GM21360 (cell line): Measurements from ENCODE around the gene FUT6.
"Not testable (repeated sequence)": the region's sequence is repeated elsewhere in the genome, so short reads cannot be mapped to it uniquely, and the experiment has no call there.

Experiments
- ATAC-seq: cut with Tn5 transposase; IDR thresholded peaks from one replicate; pipeline ENCODE4 v1.9.1; 2021; ENCODE audit warnings: mild to moderate bottlenecking, moderate library complexity; ENCODE audit not compliant: unreplicated experiment

Gene FUT6, protein sequence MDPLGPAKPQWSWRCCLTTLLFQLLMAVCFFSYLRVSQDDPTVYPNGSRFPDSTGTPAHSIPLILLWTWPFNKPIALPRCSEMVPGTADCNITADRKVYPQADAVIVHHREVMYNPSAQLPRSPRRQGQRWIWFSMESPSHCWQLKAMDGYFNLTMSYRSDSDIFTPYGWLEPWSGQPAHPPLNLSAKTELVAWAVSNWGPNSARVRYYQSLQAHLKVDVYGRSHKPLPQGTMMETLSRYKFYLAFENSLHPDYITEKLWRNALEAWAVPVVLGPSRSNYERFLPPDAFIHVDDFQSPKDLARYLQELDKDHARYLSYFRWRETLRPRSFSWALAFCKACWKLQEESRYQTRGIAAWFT

DNA sequence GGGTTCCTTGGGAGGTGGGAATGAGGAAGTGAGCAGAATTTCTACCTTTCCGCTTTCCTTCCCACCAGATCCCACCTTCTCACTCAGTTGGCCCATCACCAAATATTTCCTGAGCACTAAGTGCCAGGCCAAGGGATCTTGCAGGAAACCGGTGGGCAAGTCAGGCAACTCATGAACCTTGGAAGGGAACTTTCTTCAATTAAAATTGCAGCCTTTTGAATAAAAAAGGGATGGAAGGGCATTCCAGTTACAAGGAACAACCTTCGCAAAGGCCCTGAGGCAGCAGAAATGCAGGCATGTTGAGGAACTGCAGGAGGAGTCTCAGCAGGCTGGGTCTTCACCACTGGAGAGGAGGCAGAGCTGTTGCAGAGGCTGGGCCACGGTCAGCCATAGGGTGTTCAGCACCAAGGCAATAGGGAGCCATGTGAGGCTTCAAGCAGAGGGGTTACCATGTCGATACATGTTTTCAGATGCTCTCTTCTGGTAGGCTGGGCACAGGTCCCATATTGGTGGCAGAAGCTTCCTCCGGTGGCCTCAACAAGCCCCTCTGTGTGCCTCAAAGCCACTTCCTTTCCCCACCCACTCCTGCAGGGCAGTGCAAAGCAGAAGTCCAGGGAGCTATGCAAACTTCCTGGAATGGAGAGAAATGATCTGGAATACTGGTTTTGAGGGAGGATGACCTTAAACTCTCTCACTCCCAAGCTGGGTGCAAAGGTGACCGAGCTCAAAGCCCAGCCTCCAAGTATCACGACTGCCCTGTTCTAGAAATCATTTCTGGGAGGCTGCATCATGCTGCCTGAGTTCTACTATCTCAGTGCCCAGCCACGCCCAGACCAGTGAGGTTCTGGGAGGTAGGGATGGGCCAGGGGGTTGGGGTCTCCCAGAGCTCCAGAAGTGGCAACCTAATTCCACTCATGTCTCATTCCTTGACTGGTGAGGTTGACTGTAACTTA, at the start of gene FUT6:
TSS of gene FUT6 (minus strand) at position 638 of the 953 bp plus-strand sequence. CDS start 7,135 bp downstream, outside the sequence.
- ATAC-seq, result no peak

DNA sequence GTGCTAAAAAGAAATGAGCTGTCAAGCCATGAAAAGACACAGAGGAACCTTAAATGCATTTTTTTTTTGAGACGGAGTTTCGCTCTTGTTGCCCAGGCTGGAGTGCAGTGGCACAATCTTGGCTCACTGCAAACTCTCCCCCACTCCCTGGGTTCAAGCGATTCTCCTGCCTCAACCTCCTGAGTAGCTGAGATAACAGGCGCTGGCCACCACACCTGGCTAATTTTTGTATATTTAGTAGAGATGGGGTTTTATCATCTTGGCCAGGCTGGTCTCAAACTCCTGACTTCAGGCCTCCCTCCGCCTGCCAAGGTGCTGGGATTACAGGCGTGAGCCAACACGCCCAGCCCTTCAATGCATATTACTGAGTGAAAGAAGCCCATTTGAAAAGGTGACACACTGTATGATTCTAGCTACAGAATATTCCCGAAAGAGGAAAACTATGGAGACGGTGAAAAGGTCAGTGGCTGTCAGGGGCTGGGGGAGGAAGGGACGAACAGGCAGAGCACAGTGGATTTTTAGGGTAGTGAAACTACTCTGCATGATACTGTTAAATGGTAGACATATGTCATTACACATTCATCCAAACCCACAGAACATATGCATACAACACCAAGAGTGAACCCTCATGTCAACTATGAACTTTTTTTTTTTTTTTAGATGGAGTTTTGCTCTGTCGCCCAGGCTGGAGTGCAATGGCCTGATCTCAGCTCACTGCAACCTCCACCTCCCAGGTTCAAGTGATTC, 44.7 kb upstream of the FUT6 start:
- not testable (repeated sequence) for ATAC-seq

DNA sequence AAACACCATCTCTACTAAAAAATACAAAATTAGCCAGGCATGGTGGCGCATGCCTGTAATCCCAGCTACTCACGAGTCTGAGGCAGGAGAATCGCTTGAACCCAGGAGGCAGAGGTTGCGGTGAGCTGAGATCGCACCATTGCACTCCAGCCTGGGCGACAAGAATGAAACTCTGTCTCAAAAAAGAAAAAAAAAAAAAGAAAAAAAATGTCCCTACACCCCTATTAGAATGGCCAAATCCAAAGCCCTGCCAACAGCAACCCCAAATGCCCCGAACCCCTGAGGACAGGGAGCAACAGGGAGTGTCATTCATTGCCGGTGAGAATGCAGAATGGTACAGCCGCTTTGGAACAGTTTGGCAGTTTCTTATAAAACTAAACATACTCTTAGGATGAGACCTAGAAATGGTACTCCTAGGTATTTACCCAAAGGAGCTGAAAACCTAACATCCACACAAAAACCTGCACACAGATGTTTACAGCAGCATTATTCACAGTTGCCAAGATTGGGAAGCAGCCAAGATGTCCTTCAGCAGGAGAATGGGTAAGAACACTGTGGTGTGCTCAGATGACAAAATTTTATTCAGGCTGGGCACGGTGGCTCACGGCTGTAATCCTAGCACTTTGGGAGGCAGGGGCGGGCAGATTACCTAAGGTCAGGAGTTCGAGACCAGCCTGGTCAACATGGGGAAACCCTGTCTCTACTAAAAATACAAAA, 43.8 kb upstream of the FUT6 start:
- not testable (repeated sequence) for ATAC-seq

DNA sequence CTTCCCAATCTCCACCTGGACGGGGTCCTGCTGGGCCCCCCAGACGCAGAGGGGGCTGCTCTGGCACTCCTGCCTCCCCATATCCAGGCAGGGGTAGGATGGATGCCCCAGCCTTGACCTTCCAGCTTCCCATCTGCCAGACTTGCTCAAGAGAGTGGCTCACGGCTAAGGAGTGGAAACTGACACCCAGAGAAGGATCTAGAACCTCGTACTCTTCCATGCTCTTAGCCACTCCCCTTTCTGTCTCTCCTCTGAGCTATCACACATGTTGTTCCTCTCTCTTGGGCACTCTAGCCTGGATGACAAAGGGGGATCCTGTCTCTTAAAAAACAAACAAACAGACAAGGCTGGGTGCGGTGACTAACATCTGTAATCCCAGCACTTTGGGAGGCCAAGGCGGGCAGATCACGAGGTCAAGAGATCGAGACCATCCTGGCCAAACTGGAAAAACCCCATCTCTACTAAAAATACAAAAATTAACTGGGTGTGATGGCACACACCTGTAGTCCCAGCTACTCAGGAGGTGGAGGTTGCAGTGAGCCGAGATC, 43.0 kb upstream of the FUT6 start:
- no peak for ATAC-seq

DNA sequence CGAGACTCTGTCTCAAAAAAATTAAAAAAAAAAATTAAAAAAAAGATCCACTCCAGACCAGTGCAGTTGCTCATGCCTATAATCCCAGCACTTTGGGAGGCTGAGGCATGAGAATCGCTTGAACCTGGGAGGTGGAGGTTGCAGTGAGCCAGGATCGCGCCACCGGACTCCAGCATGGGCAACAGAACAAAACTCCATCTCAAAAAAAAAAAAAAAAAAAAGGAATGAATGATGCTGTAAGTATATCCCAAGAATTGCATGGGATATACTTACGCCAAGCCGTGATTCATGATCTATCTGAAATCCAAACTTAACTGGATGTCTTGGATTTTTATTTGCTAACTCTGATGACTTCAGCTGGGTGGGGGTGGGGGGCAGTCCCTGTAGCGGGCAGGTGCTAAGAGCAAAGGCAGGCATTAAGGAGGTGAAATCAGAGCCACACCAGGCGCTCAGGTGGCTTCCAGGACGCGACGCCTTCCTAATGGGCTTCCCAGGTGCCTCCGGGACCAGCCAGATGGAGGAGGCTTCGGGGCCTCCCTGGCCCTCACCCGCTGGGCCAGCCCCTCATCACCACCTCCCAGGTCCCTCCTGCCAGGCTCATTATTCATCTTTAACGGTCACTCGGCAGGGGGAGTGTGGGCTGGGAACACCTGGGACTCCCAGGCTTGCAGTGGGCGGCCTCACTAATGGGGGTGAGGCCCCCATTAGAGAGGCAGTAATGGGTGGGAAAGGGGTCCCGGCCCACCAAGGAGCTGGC, 42.2 kb upstream of the FUT6 start:
- no peak for ATAC-seq

DNA sequence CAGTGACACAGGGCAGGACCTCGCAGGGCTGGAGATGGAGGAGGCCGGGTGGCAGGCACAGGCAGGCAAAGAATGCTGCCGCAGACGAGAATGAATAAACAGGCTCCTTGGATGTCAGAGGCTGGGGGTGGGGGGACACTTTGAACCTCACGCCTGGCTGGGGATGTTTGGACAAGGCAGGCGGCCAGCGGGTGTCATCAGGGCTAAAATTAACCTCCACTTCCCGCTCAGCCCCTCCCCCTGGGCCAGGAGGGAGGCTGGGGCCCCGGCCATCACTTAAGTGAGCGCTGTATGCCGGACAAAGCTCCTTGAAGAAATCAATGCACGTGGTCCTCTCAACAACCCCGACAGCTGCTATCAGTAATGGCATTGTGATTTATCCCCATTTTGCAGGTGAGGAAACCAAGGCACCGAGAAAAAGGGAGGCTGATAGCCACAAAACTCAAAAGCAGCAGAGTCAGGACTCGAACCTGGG, 41.1 kb upstream of the FUT6 start:
- ATAC-seq, result no peak

DNA sequence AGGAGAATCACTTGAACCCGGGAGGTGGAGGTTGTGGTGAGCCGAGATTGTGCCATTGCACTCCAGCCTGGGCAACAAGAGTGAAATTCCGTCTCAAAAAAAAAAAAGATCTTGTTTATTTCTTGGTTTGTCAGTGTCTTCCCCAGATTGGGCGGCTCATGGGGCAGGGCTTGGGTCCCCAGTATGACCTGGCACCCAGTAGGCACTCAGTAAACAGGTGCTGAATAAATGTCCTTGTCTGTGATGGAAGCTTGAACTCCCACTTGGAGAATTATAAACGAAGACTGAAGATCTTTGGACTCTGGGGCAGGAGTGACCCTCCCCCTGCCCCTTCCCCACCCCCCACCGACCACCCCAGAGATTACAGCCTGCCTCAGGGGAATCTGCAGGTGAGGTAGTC, 40.7 kb upstream of the FUT6 start:
- no peak for ATAC-seq

DNA sequence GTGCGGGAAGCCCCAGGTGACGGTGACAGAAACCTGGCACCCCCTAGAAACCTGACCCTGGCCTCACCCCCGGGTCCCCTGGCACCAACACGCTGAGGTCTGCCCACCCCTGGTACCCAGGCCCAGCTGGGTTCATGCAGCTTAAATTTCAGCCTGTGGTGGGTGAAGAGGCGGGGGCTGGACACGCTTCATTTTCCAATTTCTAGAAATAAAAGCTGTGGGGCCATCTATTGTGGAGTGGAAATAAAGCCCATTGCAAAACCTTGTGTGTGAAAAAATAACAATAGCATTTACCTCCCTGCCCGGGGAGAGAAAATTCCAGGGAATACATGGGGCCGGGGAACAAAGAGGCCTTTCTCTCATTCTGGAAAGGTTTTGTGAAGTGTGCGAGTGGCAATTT, 38.4 kb upstream of the FUT6 start:
- no peak for ATAC-seq

DNA sequence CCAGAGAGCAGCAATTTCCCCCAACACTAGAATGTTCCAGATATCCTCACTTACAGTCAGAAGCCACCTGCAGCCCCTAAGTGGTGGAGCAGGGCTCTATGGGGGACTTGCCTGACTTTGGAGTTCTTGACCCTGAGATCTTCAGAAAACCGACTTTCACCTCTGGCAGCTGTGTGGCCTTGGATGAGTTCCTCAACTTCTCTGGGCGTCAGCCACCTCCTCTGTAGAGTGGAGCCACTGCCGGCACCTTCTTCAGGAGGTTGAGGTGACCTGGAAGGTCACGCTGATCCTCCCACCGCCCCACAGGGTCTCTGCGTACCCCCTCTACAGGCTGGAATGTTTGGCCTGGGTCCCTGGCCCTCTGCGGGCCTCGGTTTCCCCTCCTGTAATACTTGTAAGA, 37.9 kb upstream of the FUT6 start:
- no peak for ATAC-seq

DNA sequence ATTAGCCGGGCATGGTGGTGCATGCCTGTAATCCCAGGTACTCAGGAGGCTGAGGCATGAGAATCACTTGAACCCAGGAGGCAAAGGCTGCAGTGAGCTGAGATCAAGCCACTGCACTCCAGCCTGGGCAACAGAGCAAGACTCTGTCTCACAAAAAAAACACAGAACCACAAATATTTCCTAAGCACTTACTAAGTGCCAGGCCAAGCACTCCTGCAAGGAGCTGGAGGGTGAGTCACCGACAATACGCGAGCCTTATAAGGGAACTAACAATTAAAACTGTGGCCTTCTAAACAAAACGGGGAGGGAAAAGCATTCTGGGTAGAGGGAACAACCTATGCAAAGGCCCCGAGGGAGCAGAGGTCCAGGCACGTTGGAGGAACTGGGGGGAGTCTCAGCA, 35.0 kb upstream of the FUT6 start:
- ATAC-seq, result not testable (repeated sequence)

DNA sequence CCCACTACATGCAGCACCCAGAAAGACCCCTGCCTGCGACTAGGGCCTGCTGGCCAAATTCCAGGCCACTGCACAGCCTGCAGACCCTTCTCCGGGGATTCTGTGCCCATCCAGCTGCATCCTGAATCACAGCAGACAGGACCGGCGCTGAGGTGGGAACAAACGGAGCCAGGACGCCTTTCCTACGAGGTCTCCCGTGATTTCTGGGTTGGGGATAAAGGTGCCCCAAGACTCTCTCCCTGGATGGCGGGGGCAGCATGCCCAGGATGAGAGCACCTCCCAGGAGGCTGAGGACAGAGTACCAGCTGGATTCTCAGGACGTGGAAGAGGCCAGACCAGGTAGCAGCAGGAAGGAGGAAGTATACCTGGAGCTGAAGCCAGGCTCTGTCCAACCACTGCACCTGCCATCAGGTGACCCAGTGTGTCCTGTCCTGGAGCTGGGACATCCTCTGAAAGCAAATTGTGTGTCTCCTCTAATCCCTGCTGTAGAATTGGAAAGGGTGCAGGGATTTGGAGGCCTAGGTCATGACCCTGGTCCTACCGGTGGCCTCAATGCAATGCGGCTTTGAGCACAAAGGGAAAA, 34.2 kb upstream of the FUT6 start:
- ATAC-seq, result no peak

DNA sequence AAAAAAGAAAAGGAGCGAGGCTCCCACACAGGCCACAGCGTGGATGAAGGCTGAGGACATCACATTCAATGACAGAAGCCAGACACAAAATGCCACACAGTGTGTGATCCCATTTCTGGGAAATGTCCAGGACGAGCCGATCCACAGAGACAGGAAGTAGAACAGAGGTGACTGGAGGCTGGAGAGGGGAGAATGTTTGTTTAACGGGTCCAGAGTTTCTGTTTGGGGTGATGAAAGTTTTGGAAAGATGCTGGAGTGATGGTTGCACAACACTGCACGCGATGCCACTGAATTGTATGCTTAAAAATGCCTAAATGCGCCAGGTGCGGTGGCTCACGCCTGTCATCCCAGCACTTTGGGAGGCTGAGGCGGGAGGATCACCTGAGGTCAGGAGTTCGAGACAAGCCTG, 31.5 kb upstream of the FUT6 start:
- no peak for ATAC-seq

DNA sequence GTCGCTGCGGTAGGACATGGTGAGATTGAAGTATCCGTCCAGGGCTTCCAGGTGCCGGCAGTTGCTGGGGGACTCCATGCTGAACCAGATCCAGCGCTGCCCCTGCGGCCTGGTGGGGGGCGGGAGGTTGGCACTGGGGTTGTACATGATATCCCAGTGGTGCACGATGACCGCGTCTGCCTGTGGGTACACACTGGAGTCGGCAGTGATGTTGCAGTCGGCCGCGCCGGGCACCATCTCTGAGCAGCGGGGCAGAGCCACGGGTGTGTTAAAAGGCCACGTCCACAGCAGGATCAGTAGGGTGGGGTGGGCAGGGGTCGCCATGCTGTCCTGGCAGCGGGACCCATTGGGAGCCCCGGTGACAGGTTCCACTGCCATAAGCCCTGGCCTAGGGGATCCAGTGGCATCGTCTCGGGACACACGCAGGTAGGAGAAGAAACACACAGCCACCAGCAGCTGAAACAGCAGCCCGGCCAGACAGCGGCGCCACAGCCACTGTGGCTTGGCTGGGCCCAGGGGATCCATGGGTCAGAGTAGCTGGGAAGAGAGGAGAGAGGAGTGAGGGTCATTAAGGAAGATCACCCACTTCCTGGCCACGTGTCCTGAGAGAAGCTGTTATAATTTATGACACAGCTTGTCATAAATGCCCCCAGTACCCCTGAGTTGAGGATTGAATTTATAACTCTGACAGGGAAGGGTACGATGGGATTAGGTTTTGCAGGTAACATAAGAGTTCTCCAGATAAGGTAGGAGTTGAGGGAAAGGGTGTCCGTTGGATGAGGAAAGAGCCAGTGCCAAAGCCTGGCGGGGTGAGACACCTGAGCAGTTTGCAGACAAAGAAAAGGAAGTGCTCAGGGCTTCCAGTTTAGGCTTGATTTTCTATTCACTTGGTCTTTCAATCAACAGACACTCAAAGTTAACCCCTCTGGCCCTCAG, 28.0 kb upstream of the FUT6 start:
- no peak for ATAC-seq

DNA sequence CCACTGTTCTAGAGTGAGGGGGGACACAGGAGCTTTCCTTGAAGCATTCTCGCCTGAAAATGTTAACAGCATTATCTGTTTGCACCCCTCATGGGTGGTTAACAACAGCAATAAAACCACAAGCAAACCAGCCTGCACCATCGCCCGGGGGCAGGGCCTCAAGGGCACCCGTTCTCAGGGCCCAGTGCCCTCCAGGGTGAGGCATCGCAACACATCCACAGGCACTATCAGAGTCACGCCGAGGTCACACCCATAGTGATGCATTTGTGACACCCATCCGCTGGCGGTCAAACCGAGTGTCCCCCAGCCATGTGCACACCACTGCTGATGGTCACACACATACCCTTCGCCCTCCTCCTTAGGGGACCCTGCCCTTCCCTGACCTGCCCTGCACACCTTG, 26.3 kb upstream of the FUT6 start:
- no peak for ATAC-seq

DNA sequence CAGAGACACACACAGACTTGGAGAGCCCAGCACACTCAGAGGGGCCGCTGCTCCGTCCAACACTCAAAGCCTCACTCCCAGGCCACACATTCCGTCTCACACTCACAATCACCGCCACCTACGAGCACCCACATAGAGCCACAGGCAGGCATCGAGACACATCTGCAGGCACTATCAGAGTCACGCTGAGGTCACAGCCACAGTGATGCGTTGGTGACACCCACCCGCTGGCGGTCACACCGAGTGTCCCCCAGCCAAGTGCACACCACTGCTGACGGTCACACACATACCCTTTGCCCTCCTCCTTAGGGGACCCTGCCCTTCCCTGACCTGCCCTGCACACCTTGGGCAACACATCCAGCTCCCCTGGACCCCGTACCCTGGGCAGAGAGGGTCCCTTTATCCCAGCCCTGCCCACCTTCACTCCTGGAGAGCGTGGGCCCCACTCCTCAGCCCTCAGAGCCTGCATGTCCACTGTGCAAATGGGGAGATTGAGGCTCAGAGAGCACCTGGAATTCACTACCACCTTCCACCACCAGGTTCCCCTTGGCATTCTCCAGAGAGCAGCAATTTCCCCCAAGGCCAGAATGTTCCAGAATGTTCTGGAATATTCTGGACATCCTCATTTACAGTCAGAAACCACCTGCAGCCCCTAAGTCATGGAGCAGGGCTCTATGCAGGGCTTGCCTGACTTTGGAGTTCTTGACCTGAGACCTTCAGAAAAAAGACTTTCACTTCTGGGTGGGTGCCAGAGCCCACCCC, 25.4 kb upstream of the FUT6 start:
- no peak for ATAC-seq

DNA sequence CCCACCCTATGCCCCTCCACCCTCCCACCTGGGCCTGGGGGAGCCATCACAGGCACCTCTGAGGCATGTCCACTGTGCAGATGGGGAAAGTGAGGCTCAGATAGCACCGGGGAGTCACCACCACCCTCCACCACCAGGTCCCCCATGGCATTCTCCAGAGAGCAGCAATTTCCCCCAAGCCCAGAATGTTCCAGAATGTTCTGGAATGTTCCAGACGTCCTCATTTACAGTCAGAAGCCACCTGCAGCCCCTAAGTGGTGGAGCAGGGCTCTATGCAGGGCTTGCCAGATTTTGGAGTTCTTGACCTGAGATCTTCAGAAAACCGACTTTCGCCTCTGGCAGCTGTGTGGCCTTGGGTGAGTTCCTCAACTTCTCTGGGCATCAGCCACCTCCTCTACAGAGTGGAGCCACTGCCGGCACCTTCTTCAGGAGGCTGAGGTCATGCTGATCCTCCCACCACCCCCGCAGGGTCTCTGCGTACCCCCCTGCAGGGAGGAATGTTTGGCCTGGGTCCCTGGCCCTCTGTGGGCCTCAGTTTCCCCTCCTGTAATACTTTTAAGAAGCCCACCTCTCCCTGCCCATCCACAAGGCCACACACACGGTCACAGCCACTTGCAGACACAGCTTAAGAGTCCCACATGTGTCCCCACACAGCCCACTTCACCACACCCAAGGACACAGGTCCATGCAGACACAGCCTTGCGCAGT, 24.7 kb upstream of the FUT6 start:
- no peak for ATAC-seq
